GM12878 (cell line): ENCODE data around the gene SERPINI1. TPM values are rescaled to one million over a fixed set of nuclear protein-coding genes. Genes with fewer than 3 reads are reported as not detected.

Source experiments
- ATAC-seq: fragments of 200-7000 bp; cut with Tn5 transposase; 3 replicates; pipeline ENCODE4 v1.9.1; 2020; ENCODE audit warnings: mild to moderate bottlenecking, moderate library complexity
- BruUV-seq: library from RNA; stranded (reverse); fragments of 400-500 nt; replicated peaks from 2 replicates; lab custom pipeline; 2021; lab: Mats Ljungman, UMichigan
- CTCF ChIA-PET: fragments of 300-600 bp; sonication (Branson Sonifier 250); formaldehyde crosslinking; extraction: SDS; loops from one replicate; lab custom pipeline; 2021; ENCODE audit warnings: inconsistent platforms; lab: Yijun Ruan, JAX
- POLR2A ChIA-PET: fragments of 350-600 bp; formaldehyde crosslinking; extraction: SDS; loops from one replicate; lab custom pipeline; 2021; ENCODE audit warnings: inconsistent platforms; lab: Charles Lee
- RAD21 ChIA-PET: fragments of 300-600 bp; sonication (Branson Sonifier 250); formaldehyde crosslinking; loops from one replicate; lab custom pipeline; 2023; ENCODE audit warnings: antibody characterized with exemption; ENCODE audit not compliant: unreplicated experiment; lab: Charles Lee
- SMC1A ChIA-PET: fragments of 300-600 bp; sonication (Branson Sonifier 250); formaldehyde crosslinking; loops from one replicate; lab custom pipeline; 2023; ENCODE audit not compliant: unreplicated experiment, uncharacterized antibody; lab: Charles Lee
- DNase-seq: peaks from one replicate; pipeline ENCODE4 v3.0.0-alpha.2; 2011; ENCODE audit warnings: low read depth, low spot score
- FAIRE-seq: peaks from 3 replicates; lab custom pipeline; 2011; peaks lifted over from hg19 to GRCh38; lab: Jason Lieb, UNC
- H2AFZ ChIP-seq: 2 replicates; pipeline ENCODE4 v1.6.0; 2011; ENCODE audit warnings: low read depth, low read length, control low read depth; ENCODE audit not compliant: control insufficient read depth
- H3K27ac ChIP-seq: 2 replicates; pipeline ENCODE4 v1.5.1; 2011; ENCODE audit warnings: control low read depth; ENCODE audit not compliant: control insufficient read depth, insufficient read depth
- H3K27me3 ChIP-seq, 2 experiments: replicated peaks in 1 of 2; 2 replicates each; pipeline versions ENCODE4 v1.6.0 to v1.6.1; 2011; ENCODE audit warnings: low read length in 1 of 2; ENCODE audit not compliant: control insufficient read depth in 2 of 2, insufficient read depth in 2 of 2
- H3K36me3 ChIP-seq, 2 experiments: 2 replicates each; pipeline ENCODE4 v1.5.1; 2011; ENCODE audit warnings: low read length in 1 of 2; ENCODE audit not compliant: control insufficient read depth in 2 of 2, insufficient read depth in 2 of 2
- H3K4me1 ChIP-seq: 2 replicates; pipeline ENCODE4 v1.6.1; 2011; ENCODE audit warnings: mild to moderate bottlenecking, low read length, moderate library complexity, mixed read lengths; ENCODE audit not compliant: control insufficient read depth, insufficient read depth
- H3K4me2 ChIP-seq: 2 replicates; pipeline ENCODE4 v1.6.0; 2011; ENCODE audit warnings: control low read depth; ENCODE audit not compliant: control insufficient read depth, insufficient read depth
- H3K4me3 ChIP-seq: fragments of 200-600 bp; sonication (generic); 2 replicates; pipeline ENCODE4 v1.5.1; 2016
- H3K79me2 ChIP-seq: 2 replicates; pipeline ENCODE4 v1.6.0; 2011; ENCODE audit warnings: low read length; ENCODE audit not compliant: control insufficient read depth, insufficient read depth
- H3K9ac ChIP-seq: 2 replicates; pipeline ENCODE4 v1.8.0; 2011; ENCODE audit warnings: low read length, control low read depth, mixed read lengths; ENCODE audit not compliant: control insufficient read depth, insufficient read depth
- H3K9me3 ChIP-seq: replicated peaks from 3 replicates; pipeline ENCODE4 v1.5.1; 2011; ENCODE audit warnings: mild to moderate bottlenecking, low read length; ENCODE audit not compliant: control insufficient read depth, insufficient read depth
- H4K20me1 ChIP-seq: 2 replicates; pipeline ENCODE4 v1.6.0; 2011; ENCODE audit not compliant: control insufficient read depth, insufficient read depth
- ATF7 ChIP-seq: fragments of 450-650 bp; IDR thresholded peaks from 2 replicates; pipeline ENCODE4 v1.6.1; 2016; ENCODE audit warnings: low read depth, mild to moderate bottlenecking
- BACH1 ChIP-seq: fragments of 450-650 bp; IDR thresholded peaks from 2 replicates; pipeline ENCODE4 v1.6.1; 2017; ENCODE audit warnings: mild to moderate bottlenecking, borderline replicate concordance
- BCLAF1 ChIP-seq: fragments of 450-650 bp; IDR thresholded peaks from 2 replicates; pipeline ENCODE4 v1.6.1; 2017; ENCODE audit warnings: antibody characterized with exemption, mild to moderate bottlenecking, moderate library complexity
- BHLHE40 ChIP-seq, 2 experiments: fragments of 450-650 bp in 1 of 2; IDR thresholded peaks; 2 replicates each; pipeline ENCODE4 v1.6.1; 2011 to 2017; ENCODE audit warnings: low read depth in 2 of 2, borderline replicate concordance in 1 of 2, improper control_type of control experiment in 1 of 2, low read length in 1 of 2, mild to moderate bottlenecking in 1 of 2
- CBFB ChIP-seq: IDR thresholded peaks from 2 replicates; pipeline ENCODE4 v1.6.1; 2016; ENCODE audit warnings: antibody characterized with exemption, low read depth
- CBX3 ChIP-seq: fragments of 200-600 bp; sonication (generic); IDR thresholded peaks from 2 replicates; pipeline ENCODE4 v1.6.1; 2016; ENCODE audit warnings: low read depth, borderline replicate concordance
- CHD1 ChIP-seq: IDR thresholded peaks from 2 replicates; pipeline ENCODE4 v1.6.1; 2012; ENCODE audit warnings: low read depth, low read length, improper control_type of control experiment
- FOS ChIP-seq: IDR thresholded peaks from 3 replicates; pipeline ENCODE4 v1.6.1; 2011; ENCODE audit warnings: borderline replicate concordance; ENCODE audit not compliant: insufficient read length; ENCODE audit errors: extremely low read depth
- IRF3 ChIP-seq: fragments of 450-650 bp; IDR thresholded peaks from 2 replicates; pipeline ENCODE4 v1.6.1; 2014; ENCODE audit warnings: mild to moderate bottlenecking
- KAT2A ChIP-seq: conservative IDR thresholded peaks from 2 replicates; pipeline ENCODE4 v1.6.1; 2011; ENCODE audit warnings: low read depth, low read length; ENCODE audit not compliant: control insufficient read depth
- MYB ChIP-seq: fragments of 150-350 bp; IDR thresholded peaks from 2 replicates; pipeline ENCODE4 v1.6.1; 2014; ENCODE audit warnings: mild to moderate bottlenecking, low read depth, low read length, borderline replicate concordance
- NRF1 ChIP-seq: conservative IDR thresholded peaks from 2 replicates; pipeline ENCODE4 v1.6.1; 2011; ENCODE audit warnings: mild to moderate bottlenecking, low read depth, low read length, improper control_type of control experiment
- PAX5 ChIP-seq: IDR thresholded peaks from 2 replicates; pipeline ENCODE4 v1.6.1; 2011; ENCODE audit warnings: low read depth, low read length, borderline replicate concordance
- PML ChIP-seq: IDR thresholded peaks from 2 replicates; pipeline ENCODE4 v1.6.1; 2012; ENCODE audit warnings: low read length, inconsistent platforms
- RBBP5 ChIP-seq: fragments of 200-600 bp; sonication (generic); conservative IDR thresholded peaks from 2 replicates; pipeline ENCODE4 v1.6.1; 2016
- RELA ChIP-seq: fragments of 450-650 bp; IDR thresholded peaks from 2 replicates; pipeline ENCODE4 v1.8.0; 2014; ENCODE audit warnings: borderline replicate concordance; ENCODE audit not compliant: partially characterized antibody
- SMAD5 ChIP-seq: IDR thresholded peaks from 2 replicates; pipeline ENCODE4 v1.6.1; 2016; ENCODE audit warnings: antibody characterized with exemption, low read depth
- SP1 ChIP-seq: IDR thresholded peaks from one replicate; pipeline ENCODE4 v1.6.1; 2011; ENCODE audit warnings: low read depth, low read length
- SRF ChIP-seq, 2 experiments: IDR thresholded peaks; 2 replicates each; pipeline ENCODE4 v1.6.1; 2011; ENCODE audit warnings: low read depth in 2 of 2, low read length in 2 of 2, mild to moderate bottlenecking in 1 of 2, moderate library complexity in 1 of 2
- STAT3 ChIP-seq: IDR thresholded peaks from 2 replicates; pipeline ENCODE4 v1.6.1; 2011; ENCODE audit warnings: low read depth, low read length, improper control_type of control experiment
- TCF3 ChIP-seq: IDR thresholded peaks from 2 replicates; pipeline ENCODE4 v1.6.1; 2012; ENCODE audit warnings: low read depth, mild to moderate bottlenecking, low read length, borderline replicate concordance; ENCODE audit not compliant: insufficient read depth
- YBX1 ChIP-seq: fragments of 450-650 bp; IDR thresholded peaks from 2 replicates; pipeline ENCODE4 v1.6.1; 2016; ENCODE audit warnings: antibody characterized with exemption
- ZNF622 ChIP-seq: fragments of 450-650 bp; IDR thresholded peaks from 2 replicates; pipeline ENCODE4 v1.6.1; 2017; ENCODE audit warnings: mild to moderate bottlenecking, inconsistent platforms
- WGBS: methylation state at CpG from one replicate; pipeline ENCODE4 v1.1.6; 2016; ENCODE audit warnings: low lambda C conversion rate; ENCODE audit not compliant: insufficient replicate concordance, insufficient coverage; ENCODE audit errors: missing lambda C conversion rate; 5-methylcytosine and 5-hydroxymethylcytosine counted together
- in situ Hi-C: fragments of 300-500 bp; cut with MboI; formaldehyde crosslinking; loops from 9 replicates; pipeline ENCODE4 v1.14.3; 2018; ENCODE audit warnings: mixed read lengths
- intact Hi-C: fragments of 100-400 bp; cut with micrococcal nuclease; formaldehyde crosslinking; loops from one replicate; pipeline ENCODE4 v1.14.2; 2022; ENCODE audit not compliant: unreplicated experiment
- polyA plus RNA-seq, 11 experiments: library from polyadenylated mRNA; depleted of rRNA in 4 of 11; unstranded in 6 of 11; stranded (reverse) in 5 of 11; fragments of >200 nt; fragmentation: Nextera tagmentation in 4 of 11; fragmentation: Illumina TruSeq in 1 of 11; extraction: Ambion mirVana in 4 of 11; extraction: Trizol in 1 of 11; gene quantifications; 1 replicate in 1 of 11; 2 replicates in 10 of 11; pipeline versions ENCODE4 v1.2.1 to v1.2.3, GENCODE V29; 2011 to 2016; ENCODE audit warnings: inconsistent platforms in 2 of 11, missing spikeins in 2 of 11, low read depth in 1 of 11
- total RNA-seq, 4 experiments: library from RNA; depleted of rRNA in 3 of 4; stranded (reverse); fragments of >200 nt in 3 of 4; fragmentation: Illumina TruSeq in 1 of 4; extraction: Trizol in 1 of 4; gene quantifications; 2 replicates each; pipeline versions ENCODE4 v1.2.1 to v1.2.3, GENCODE V29; 2013 to 2021

Gene SERPINI1
- total and polyA plus RNA-seq, 10 of the 15 experiments (the other 5 are each of a cell fraction or from before 2014, with no cell fraction given), result 1.5 to 7.6 (median 3.6) TPM

DNA sequence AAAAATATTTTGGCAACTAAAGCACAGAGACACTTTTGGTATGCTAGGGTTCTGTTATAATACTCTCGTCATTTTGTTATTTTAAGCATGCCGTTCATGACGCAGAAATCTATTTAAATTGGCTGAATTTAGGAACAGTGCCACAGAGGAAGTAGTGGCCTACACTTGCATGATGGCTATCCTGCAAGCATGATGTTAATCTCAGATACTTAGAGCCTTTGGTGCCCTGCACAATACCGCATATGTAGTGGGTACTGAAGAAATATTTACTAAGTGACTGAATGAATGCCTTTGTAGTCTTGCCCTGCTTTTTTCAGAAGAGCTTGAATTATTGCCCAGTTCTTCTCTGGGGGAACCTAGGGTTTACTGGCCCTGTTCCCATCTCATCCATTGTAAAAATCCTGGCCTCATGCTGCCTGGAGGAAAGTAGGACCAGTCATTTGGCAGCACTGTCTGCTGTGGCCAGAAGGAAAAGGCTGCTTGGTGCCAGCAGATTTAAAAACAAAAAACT, 79.0 kb downstream of the SERPINI1 start (continued):
- TF ChIP-seq IRF3 (no peak), TCF3 (no peak), BACH1 (no peak), SP1 (no peak), ATF7 (no peak), PAX5 (no peak), YBX1 (no peak), BCLAF1 (no peak)

DNA sequence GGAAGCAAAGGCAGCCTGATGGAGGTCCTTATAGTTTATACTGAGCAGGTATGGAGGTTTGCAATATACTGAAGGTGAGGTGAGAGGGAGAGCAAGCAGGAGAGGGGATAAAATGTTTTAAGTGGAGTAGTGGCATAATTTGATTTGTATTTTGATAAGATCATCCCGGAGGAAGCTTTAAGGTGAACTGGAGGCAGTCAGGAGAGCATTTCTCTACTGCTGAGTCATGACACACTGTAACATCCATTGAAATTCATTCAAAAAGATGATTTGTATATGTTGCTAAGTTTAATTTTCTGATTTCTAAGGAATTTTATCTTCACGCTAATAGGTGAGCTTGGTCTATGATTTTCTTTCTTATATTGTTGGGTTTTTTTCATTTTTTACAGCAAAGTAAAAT, 81.4 kb downstream of the SERPINI1 start:
- Histone ChIP-seq H3K36me3 (no peaks in the 10 kb centered on the region), H4K20me1 (no peaks in the 10 kb centered on the region), H3K27me3 (no peaks in the 10 kb centered on the region), H2AFZ (no peak overlapping the region), H3K4me2 (no peak overlapping the region), H3K4me1 (no peaks in the 10 kb centered on the region), H3K79me2 (no peaks in the 10 kb centered on the region), H3K27ac (no peak overlapping the region), H3K9me3 (no peaks in the 10 kb centered on the region), H3K9ac (no peak overlapping the region), H3K4me3 (no peak overlapping the region)
- intact Hi-C loops, result no loop called here
- BruUV-seq, result no TSS peak
- WGBS, result 75% methylated on average over 2 of the region's 2 CpGs
- no peak for FAIRE-seq
- ChIA-PET RAD21 (no interaction called here), CTCF (interaction anchor here (0.7 to 1.2 kb wide), 2 partner anchors 75 to 132 kb away, joined by 3 read pairs; no protein-coding TSS in a partner anchor), SMC1A (interaction anchor here (0.7 to 1.2 kb wide), 3 partner anchors 8 to 87 kb away, joined by 3 to 4 read pairs (median 3); no protein-coding TSS in a partner anchor), POLR2A (no interaction called here)
- no peak for DNase-seq
- ATAC-seq, result no peak
- in situ Hi-C loops, result no loop called here
- TF ChIP-seq NRF1, result no peak
- TF ChIP-seq PML, result no peak
- no peak for TF ChIP-seq KAT2A
- TF ChIP-seq BHLHE40 (IDR thresholded peaks at IDR 0.05; ENCODE audit: borderline replicate concordance in 1 of 2, low read depth in 2 of 2, low read length in 1 of 2), result no peak
- TF ChIP-seq CBFB, result no peak
- TF ChIP-seq SRF (IDR thresholded peaks at IDR 0.05; ENCODE audit: low read depth in 2 of 2, low read length in 2 of 2), result no peak
- no peak for TF ChIP-seq CHD1
- no peak for TF ChIP-seq MYB
- no peak for TF ChIP-seq RBBP5
- TF ChIP-seq FOS, result no peak
- no peak for TF ChIP-seq CBX3
- no peak for TF ChIP-seq STAT3
- TF ChIP-seq SMAD5, result no peak
- TF ChIP-seq RELA, result no peak
- no peak for TF ChIP-seq ZNF622
